GM23338 (cell line): ENCODE data around the gene SETBP1. TPM values are rescaled to one million over a fixed set of nuclear protein-coding genes. Genes with fewer than 3 reads are reported as not detected.

ENCODE experiments used
- ATAC-seq: fragments of 200-7000 bp; cut with Tn5 transposase; 3 replicates; pipeline ENCODE4 v1.9.1; 2020
- DNase-seq: peaks from one replicate; pipeline ENCODE4 v3.0.0-alpha.2; 2015; ENCODE audit warnings: low spot score
- H2AFZ ChIP-seq: fragments of 200-600 bp; sonication (generic); 2 replicates; pipeline ENCODE4 v1.8.0; 2016; ENCODE audit warnings: antibody characterized with exemption, mild to moderate bottlenecking, moderate library complexity
- H3F3A ChIP-seq: fragments of 200-600 bp; sonication (generic); replicated peaks from 2 replicates; pipeline ENCODE4 v1.8.0; 2017; ENCODE audit warnings: antibody characterized with exemption, mixed run types, low read depth
- H3K27ac ChIP-seq: fragments of 200-600 bp; sonication (generic); 2 replicates; pipeline ENCODE4 v1.6.1; 2016; ENCODE audit warnings: low read depth
- H3K27me3 ChIP-seq: fragments of 200-600 bp; sonication (generic); 2 replicates; pipeline ENCODE4 v1.8.0; 2016; ENCODE audit warnings: mild to moderate bottlenecking, mixed run types, moderate library complexity; ENCODE audit not compliant: insufficient read depth
- H3K36me3 ChIP-seq: fragments of 200-600 bp; sonication (generic); 2 replicates; pipeline ENCODE4 v1.8.0; 2016; ENCODE audit warnings: mild to moderate bottlenecking; ENCODE audit not compliant: insufficient read depth
- H3K4me1 ChIP-seq: fragments of 200-600 bp; sonication (generic); 2 replicates; pipeline ENCODE4 v1.8.0; 2016; ENCODE audit warnings: mild to moderate bottlenecking, moderate library complexity; ENCODE audit not compliant: insufficient read depth
- H3K4me2 ChIP-seq: fragments of 200-600 bp; sonication (generic); 2 replicates; pipeline ENCODE4 v1.7.1; 2017; ENCODE audit warnings: mixed run types
- H3K4me3 ChIP-seq: fragments of 200-600 bp; sonication (generic); 2 replicates; pipeline ENCODE4 v1.6.1; 2016; ENCODE audit warnings: mixed run types
- H3K79me2 ChIP-seq: fragments of 200-600 bp; sonication (generic); replicated peaks from 2 replicates; pipeline ENCODE4 v1.8.0; 2017; ENCODE audit warnings: mild to moderate bottlenecking; ENCODE audit not compliant: insufficient read depth
- H3K9me2 ChIP-seq: fragments of 200-600 bp; sonication (generic); 2 replicates; pipeline ENCODE4 v1.8.0; 2017; ENCODE audit not compliant: insufficient read depth
- H4K20me1 ChIP-seq: fragments of 200-600 bp; sonication (generic); replicated peaks from 2 replicates; pipeline ENCODE4 v1.8.0; 2017; ENCODE audit warnings: mild to moderate bottlenecking; ENCODE audit not compliant: insufficient read depth
- H3K27ac Mint-ChIP-seq: 2 replicates; pipeline ENCODE4 v1.8.0; 2020; ENCODE audit warnings: inconsistent platforms, mild to moderate bottlenecking, moderate library complexity, mixed read lengths
- H3K27me3 Mint-ChIP-seq: 3 replicates; pipeline ENCODE4 v1.8.0; 2022; ENCODE audit warnings: low read depth, mild to moderate bottlenecking, moderate library complexity, mixed read lengths, inconsistent platforms; ENCODE audit not compliant: insufficient read depth, poor library complexity
- H3K36me3 Mint-ChIP-seq: 3 replicates; pipeline ENCODE4 v1.8.0; 2021; ENCODE audit warnings: low read depth, mild to moderate bottlenecking, inconsistent platforms, moderate library complexity, mixed read lengths
- H3K4me1 Mint-ChIP-seq: 3 replicates; pipeline ENCODE4 v1.8.0; 2020; ENCODE audit warnings: mild to moderate bottlenecking, inconsistent platforms, mixed read lengths
- H3K4me3 Mint-ChIP-seq: 3 replicates; pipeline ENCODE4 v1.8.0; 2021; ENCODE audit warnings: moderate library complexity, mild to moderate bottlenecking, inconsistent platforms, mixed read lengths
- H3K9me3 Mint-ChIP-seq: 3 replicates; pipeline ENCODE4 v1.8.0; 2020; ENCODE audit warnings: moderate library complexity, mild to moderate bottlenecking, inconsistent platforms, mixed read lengths
- CREB1 ChIP-seq: fragments of 250-450 bp; sonication (Bioruptor Pico); IDR thresholded peaks from 2 replicates; pipeline ENCODE4 v1.5.0; 2020; ENCODE audit warnings: low read depth, mild to moderate bottlenecking, moderate library complexity
- CTCF ChIP-seq, 2 experiments: fragments of 200-600 bp in 1 of 2; sonication (generic) in 1 of 2; conservative IDR thresholded peaks; 2 replicates each; pipeline versions ENCODE4 v1.5.1 to v1.6.1; 2016 to 2017; ENCODE audit warnings: antibody characterized with exemption in 2 of 2, low read depth in 2 of 2, mild to moderate bottlenecking in 2 of 2, moderate library complexity in 1 of 2
- ETS1 ChIP-seq: IDR thresholded peaks from 2 replicates; pipeline ENCODE4 v1.6.1; 2016; ENCODE audit warnings: antibody characterized with exemption
- EZH2phosphoT487 ChIP-seq: fragments of 200-600 bp; sonication (generic); IDR thresholded peaks from one replicate; pipeline ENCODE4 v1.8.1; 2018; ENCODE audit warnings: antibody characterized with exemption; ENCODE audit not compliant: unreplicated experiment
- REST ChIP-seq: IDR thresholded peaks from one replicate; pipeline ENCODE4 v1.6.1; 2018; ENCODE audit warnings: antibody characterized with exemption; ENCODE audit not compliant: unreplicated experiment
- STAT1 ChIP-seq: IDR thresholded peaks from one replicate; pipeline ENCODE4 v1.6.1; 2016; ENCODE audit warnings: antibody characterized with exemption; ENCODE audit not compliant: unreplicated experiment
- ZNF462 ChIP-seq: fragments of 250-450 bp; sonication (Bioruptor Pico); IDR thresholded peaks from 2 replicates; pipeline ENCODE4 v1.5.0; 2020; ENCODE audit warnings: mild to moderate bottlenecking, moderate library complexity
- polyA plus RNA-seq: library from polyadenylated mRNA; unstranded; fragments of >200 nt; fragmentation: Nextera tagmentation; extraction: Ambion mirVana; gene quantifications from 2 replicates; pipeline ENCODE4 v1.2.1, GENCODE V29; 2016
- total RNA-seq: library from RNA; depleted of rRNA; stranded (reverse); fragments of >200 nt; shearing (Covaris generic); gene quantifications from 2 replicates; pipeline ENCODE4 v1.2.3, GENCODE V29; 2014

Gene SETBP1
- total and polyA plus RNA-seq, 2 experiments from 2014 or later: 1.6 to 5.5 TPM

- ATAC-seq (peak; percentile 73), DNase-seq (peak; percentile 83)
- Mint-ChIP-seq H3K27ac (no peak overlapping the region), H3K27me3 (peaks cover 6% of the 10 kb centered on the region), H3K9me3 (no peaks in the 10 kb centered on the region), H3K4me1 (peaks cover 12% of the 10 kb centered on the region; the same call in 2 of the 3 replicates), H3K4me3 (no peak overlapping the region), H3K36me3 (no peaks in the 10 kb centered on the region; the same call in 2 of the 3 replicates)
- TF ChIP-seq CTCF (conservative IDR thresholded peaks at IDR 0.05; ENCODE audit: low read depth in 2 of 2) (no peak), STAT1 (no peak)
- peaks cover 25% of the 10 kb centered on the region for H3K4me1 ChIP-seq
- H3K79me2 ChIP-seq: peaks cover 35% of the 10 kb centered on the region
- peak overlapping the region; percentile 49; the same call in 1 of the 2 replicates for H2AFZ ChIP-seq
- no peaks in the 10 kb centered on the region for H3K36me3 ChIP-seq
- no peaks in the 10 kb centered on the region; the same call in 1 of the 2 replicates for H3K9me2 ChIP-seq
- peaks cover 14% of the 10 kb centered on the region for H3K27me3 ChIP-seq
- no peaks in the 10 kb centered on the region for H4K20me1 ChIP-seq
- H3K27ac ChIP-seq: peak overlapping the region; percentile 86
- H3F3A ChIP-seq: 0 out of 2 replicates have a peak, but pooled peaks cover 6% of the 10 kb centered on the region
- H3K4me2 ChIP-seq: peak overlapping the region; percentile 89
- H3K4me3 ChIP-seq: peak overlapping the region; percentile 93
Measured at GRCh38 chr18:44682871-44683221, 2.2 kb downstream of the SETBP1 start.

- peak overlapping the region; percentile 86; the same call in 1 of the 2 replicates for H3K27ac ChIP-seq
- ATAC-seq: no peak
- peaks cover 35% of the 10 kb centered on the region for H3K79me2 ChIP-seq
- H3K4me2 ChIP-seq: peak overlapping the region; percentile 89
- Mint-ChIP-seq H3K4me3 (no peak overlapping the region), H3K36me3 (no peaks in the 10 kb centered on the region; the same call in 2 of the 3 replicates), H3K9me3 (no peaks in the 10 kb centered on the region), H3K4me1 (peaks cover 5% of the 10 kb centered on the region; the same call in 2 of the 3 replicates), H3K27me3 (peaks cover 6% of the 10 kb centered on the region), H3K27ac (no peak overlapping the region; the same call in 1 of the 2 replicates)
- no peak for DNase-seq
- H3K9me2 ChIP-seq: no peaks in the 10 kb centered on the region; the same call in 1 of the 2 replicates
- no peaks in the 10 kb centered on the region for H3K36me3 ChIP-seq
- H3K27me3 ChIP-seq: peaks cover 14% of the 10 kb centered on the region
- H2AFZ ChIP-seq: no peak overlapping the region
- no peaks in the 10 kb centered on the region for H4K20me1 ChIP-seq
- H3K4me3 ChIP-seq: peak overlapping the region; percentile 93
- H3F3A ChIP-seq: 0 out of 2 replicates have a peak, but pooled peaks cover 6% of the 10 kb centered on the region
- peaks cover 22% of the 10 kb centered on the region for H3K4me1 ChIP-seq
- TF ChIP-seq REST (no peak), EZH2phosphoT487 (no peak), ETS1 (no peak), CREB1 (CRISPR knock-in tag) (no peak), ZNF462 (no peak)
Measured at GRCh38 chr18:44683556-44683955, 2.9 kb downstream of the SETBP1 start.
